ENCODE measurements around the gene ETV6. TPM values are rescaled to one million over a fixed set of nuclear protein-coding genes. Genes with fewer than 3 reads are reported as not detected.

The ETV6 gene
- total RNA-seq, 1 donor = 11.2 TPM

GRCh38 chr12:11705010-11705409 lies 55.5 kb downstream of the ETV6 start:
- H3K4me3 ChIP-seq (ENCODE audit: low read depth, low read length) = no peak overlapping the region
- TF ChIP-seq, protein P1, sequence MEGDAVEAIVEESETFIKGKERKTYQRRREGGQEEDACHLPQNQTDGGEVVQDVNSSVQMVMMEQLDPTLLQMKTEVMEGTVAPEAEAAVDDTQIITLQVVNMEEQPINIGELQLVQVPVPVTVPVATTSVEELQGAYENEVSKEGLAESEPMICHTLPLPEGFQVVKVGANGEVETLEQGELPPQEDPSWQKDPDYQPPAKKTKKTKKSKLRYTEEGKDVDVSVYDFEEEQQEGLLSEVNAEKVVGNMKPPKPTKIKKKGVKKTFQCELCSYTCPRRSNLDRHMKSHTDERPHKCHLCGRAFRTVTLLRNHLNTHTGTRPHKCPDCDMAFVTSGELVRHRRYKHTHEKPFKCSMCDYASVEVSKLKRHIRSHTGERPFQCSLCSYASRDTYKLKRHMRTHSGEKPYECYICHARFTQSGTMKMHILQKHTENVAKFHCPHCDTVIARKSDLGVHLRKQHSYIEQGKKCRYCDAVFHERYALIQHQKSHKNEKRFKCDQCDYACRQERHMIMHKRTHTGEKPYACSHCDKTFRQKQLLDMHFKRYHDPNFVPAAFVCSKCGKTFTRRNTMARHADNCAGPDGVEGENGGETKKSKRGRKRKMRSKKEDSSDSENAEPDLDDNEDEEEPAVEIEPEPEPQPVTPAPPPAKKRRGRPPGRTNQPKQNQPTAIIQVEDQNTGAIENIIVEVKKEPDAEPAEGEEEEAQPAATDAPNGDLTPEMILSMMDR (IDR thresholded peaks at IDR 0.05; ENCODE audit: insufficient read depth, low read depth, low read length) = no peak
- DNase-seq (ENCODE audit: low read depth) = peak; percentile 88

DNA sequence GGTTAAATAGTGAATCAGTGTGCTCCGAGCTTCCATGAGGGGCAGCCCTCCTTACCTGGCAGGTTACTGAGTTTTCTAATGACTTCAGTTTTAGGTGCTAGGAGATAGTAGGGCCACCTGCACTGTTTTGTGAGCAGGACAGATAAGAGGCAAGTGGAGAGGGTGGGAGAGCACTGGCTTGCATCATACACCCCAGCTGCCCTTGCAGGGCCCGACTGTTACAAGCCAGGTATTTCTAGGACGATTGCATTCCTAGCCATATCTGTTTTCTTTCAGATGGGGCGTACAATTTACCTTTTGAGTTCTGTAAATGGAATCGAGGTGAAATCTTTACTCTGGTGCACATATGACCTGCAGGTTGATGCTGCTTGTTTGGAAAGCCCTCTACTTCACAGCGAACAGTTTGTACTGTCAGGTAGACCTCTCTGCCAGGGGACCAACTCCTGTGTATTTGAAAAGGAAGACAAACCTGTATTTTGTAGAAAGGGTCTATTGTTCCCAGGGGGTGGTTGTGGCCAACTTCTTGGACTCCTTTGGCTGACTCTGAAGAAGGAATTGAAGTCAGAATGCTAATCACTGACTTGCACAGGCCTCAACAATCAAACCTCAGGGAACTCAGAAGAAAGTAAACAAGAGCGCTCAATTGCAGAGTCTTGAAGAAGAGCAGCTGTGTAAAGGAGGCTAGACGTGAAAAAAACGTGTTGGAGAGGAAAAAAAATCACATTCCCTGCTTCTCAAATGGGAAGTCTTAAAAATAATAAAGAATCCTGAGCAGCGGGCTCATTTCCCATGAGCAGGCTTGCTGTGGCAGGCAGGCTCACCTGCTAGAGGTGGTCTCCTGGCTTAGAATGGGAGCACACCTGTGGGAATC lies 57.3 kb downstream of the ETV6 start:
- DNase-seq (ENCODE audit: low read depth) = peak; percentile 32
- TF ChIP-seq, protein P1 (IDR thresholded peaks at IDR 0.05; ENCODE audit: insufficient read depth, low read depth, low read length) = no peak

GRCh38 chr12:11707535-11707934 lies 58.1 kb downstream of the ETV6 start:
- no peak overlapping the region for H3K4me3 ChIP-seq (ENCODE audit: low read depth, low read length)
- DNase-seq (ENCODE audit: low read depth) = no peak
- TF ChIP-seq, protein P1 (IDR thresholded peaks at IDR 0.05; ENCODE audit: insufficient read depth, low read depth, low read length) = no peak

More for the DNA sequence above, 57.3 kb downstream of the ETV6 start:
- no peak overlapping the region for H3K4me3 ChIP-seq (ENCODE audit: low read depth, low read length)

- no peak for DNase-seq (ENCODE audit: low read depth)
- TF ChIP-seq, protein P1 (IDR thresholded peaks at IDR 0.05; ENCODE audit: insufficient read depth, low read depth, low read length) = no peak
- no peak overlapping the region for H3K4me3 ChIP-seq (ENCODE audit: low read depth, low read length)
These were observed 60.0 kb downstream of the ETV6 start for GRCh38 chr12:11709513-11709912.

DNA sequence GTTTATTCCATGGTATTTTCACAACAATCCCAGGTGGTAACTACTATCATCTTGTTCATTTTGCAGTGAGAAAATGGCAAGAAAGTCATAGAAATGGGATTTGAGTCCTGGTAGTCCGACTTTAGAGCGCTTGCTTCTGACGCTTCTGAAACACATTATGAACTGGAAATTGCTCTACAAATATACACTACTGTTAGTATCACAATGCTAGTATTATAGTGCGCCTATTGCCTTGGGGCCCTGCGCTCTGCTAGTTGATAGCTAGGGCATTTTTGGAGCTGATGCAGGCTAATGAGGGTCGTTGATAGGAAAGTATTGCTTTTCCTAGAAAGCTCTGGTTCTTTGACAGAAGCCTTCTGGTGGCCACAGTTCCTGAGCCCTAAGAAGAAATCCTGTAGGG lies 61.0 kb downstream of the ETV6 start:
- H3K4me3 ChIP-seq (ENCODE audit: low read depth, low read length) = no peak overlapping the region
- TF ChIP-seq, protein P1 (IDR thresholded peaks at IDR 0.05; ENCODE audit: insufficient read depth, low read depth, low read length) = no peak
- DNase-seq (ENCODE audit: low read depth) = no peak

GRCh38 chr12:11710906-11711305 lies 61.4 kb downstream of the ETV6 start:
- no peak for DNase-seq (ENCODE audit: low read depth)
- no peak overlapping the region for H3K4me3 ChIP-seq (ENCODE audit: low read depth, low read length)
- TF ChIP-seq, protein P1 (IDR thresholded peaks at IDR 0.05; ENCODE audit: insufficient read depth, low read depth, low read length) = no peak
